Psoas muscle (tissue), 8 donors: Measurements from ENCODE around the gene TMEM258. TPM values are rescaled to one million over a fixed set of nuclear protein-coding genes. Genes with fewer than 3 reads are reported as not detected.

Experiments used
- ATAC-seq, 4 donors: fragments of 200-7000 bp; cut with Tn5 transposase; one replicate each; pipeline ENCODE4 v1.9.1; 2020; ENCODE audit warnings: moderate library complexity in 3 of 4, mild to moderate bottlenecking in 2 of 4
- DNase-seq, 2 donors: peaks; one replicate each; pipeline ENCODE4 v3.0.0-alpha.2; 2020
- H3K27ac ChIP-seq: fragments of 200-600 bp; one replicate; pipeline ENCODE4 v1.8.0; 2022
- H3K27me3 ChIP-seq, 3 donors: fragments of 200-600 bp in 1 of 3; one replicate each; pipeline versions ENCODE4 v1.6.1 to v1.8.0; 2013 to 2022; ENCODE audit warnings: low read length in 2 of 3, mild to moderate bottlenecking in 2 of 3, moderate library complexity in 1 of 3; ENCODE audit not compliant: insufficient read depth in 3 of 3
- H3K36me3 ChIP-seq, 2 donors: fragments of 200-600 bp in 1 of 2; one replicate each; pipeline versions ENCODE4 v1.6.1 to v1.8.0; 2013 to 2022; ENCODE audit warnings: low read depth in 1 of 2, mild to moderate bottlenecking in 1 of 2, moderate library complexity in 1 of 2; ENCODE audit not compliant: insufficient read depth in 1 of 2
- H3K4me1 ChIP-seq: fragments of 200-600 bp; one replicate; pipeline ENCODE4 v1.8.0; 2022
- H3K4me3 ChIP-seq: fragments of 200-600 bp; one replicate; pipeline ENCODE4 v1.8.0; 2022; ENCODE audit warnings: mild to moderate bottlenecking
- H3K9me3 ChIP-seq: fragments of 200-600 bp; one replicate; pipeline ENCODE4 v1.8.0; 2022
- CTCF ChIP-seq: fragments of 200-600 bp; IDR thresholded peaks from one replicate; pipeline ENCODE4 v1.8.0; 2022; ENCODE audit warnings: antibody characterized with exemption
- WGBS, 3 donors: extraction: QIAGEN DNeasy Blood & Tissue Kit; methylation state at CpG; one replicate each; pipeline versions ENCODE4 v1.1.6 to v1.1.7; 2013; 5-methylcytosine and 5-hydroxymethylcytosine counted together
- intact Hi-C, 2 donors: fragments of 100-400 bp; cut with DNase I; formaldehyde crosslinking; loops; one replicate each; pipeline versions ENCODE4 v1.11.0 to v1.14.2; 2022
- polyA plus RNA-seq, 3 donors: library from polyadenylated mRNA; stranded (reverse); fragments of 200-250 nt; gene quantifications; one replicate each; pipeline ENCODE4 v1.2.3, GENCODE V29; 2013
- total RNA-seq, 4 donors: library from RNA; stranded (reverse); fragmentation: NEBNext Ultra II Directional in 2 of 4; extraction: Animal tissue kit (Norgen Biotek cat#: 25700) in 2 of 4; gene quantifications; one replicate each; pipeline versions ENCODE4 v1.2.1 to v1.2.4, GENCODE V29; 2021 to 2023
- donor health status: healthy with polysubstance abuse.
- donor health status: DM: no; HTN: no; CAD: no; lungs with moderate emphysema.
- donor health status: Bipolar disorder and iron deficiency.
- donor health status: healthy.
- donor health status: DM: yes; HTN: yes; CAD: no.
- donor health status: DM: no; HTN: no; CAD: no.
- donor health status: DM: no; HTN: no; CAD: no.
- donor health status: DM: yes; HTN: yes; CAD: no.

TMEM258 gene
- total and polyA plus RNA-seq, 7 donors = 76.0 to 177 (median 93.2) TPM

GRCh38 chr11:61745781-61746441, 46.5 kb downstream of the TMEM258 start:
- Histone ChIP-seq H3K27me3 (no peaks in the 10 kb centered on the region), H3K9me3 (no peaks in the 10 kb centered on the region), H3K27ac (no peak overlapping the region), H3K4me3 (no peak overlapping the region), H3K36me3 (peaks cover 0 to 21% of the 10 kb centered on the region in 2 donors), H3K4me1 (peaks cover 6% of the 10 kb centered on the region)
- TF ChIP-seq CTCF = no peak
- ATAC-seq (no peak), DNase-seq (no peak)
- intact Hi-C loops = loop anchor here in 1 of 2 donors (2.0 kb wide), 1 partner anchor 363 kb away; no protein-coding TSS in a partner anchor
- WGBS, 3 donors = 69 to 75% (median 71%) methylated on average over 15 of the region's 15 CpGs

GRCh38 chr11:61744609-61745156, 47.7 kb downstream of the TMEM258 start:
- TF ChIP-seq CTCF = no peak
- ATAC-seq (no peak), DNase-seq (no peak)
- no peaks in the 10 kb centered on the region for H3K27me3 ChIP-seq
- intact Hi-C loops = no loop called here
- H3K4me1 ChIP-seq = peaks cover 6% of the 10 kb centered on the region
- no peak overlapping the region for H3K4me3 ChIP-seq
- H3K36me3 ChIP-seq = peaks cover 0 to 27% of the 10 kb centered on the region in 2 donors
- 81 to 92% (median 89%) methylated on average over 9 to 10 of the region's 10 CpGs for WGBS, 3 donors
- no peaks in the 10 kb centered on the region for H3K9me3 ChIP-seq
- H3K27ac ChIP-seq = no peak overlapping the region

- WGBS, 3 donors = 88 to 91% (median 90%) methylated on average over 20 of the region's 20 CpGs
- ATAC-seq = no peak
- Histone ChIP-seq H3K27ac (no peak overlapping the region), H3K36me3 (peaks cover 0 to 29% of the 10 kb centered on the region in 2 donors), H3K4me1 (peaks cover 6% of the 10 kb centered on the region), H3K9me3 (no peaks in the 10 kb centered on the region), H3K27me3 (no peaks in the 10 kb centered on the region), H3K4me3 (no peak overlapping the region)
- intact Hi-C loops = no loop called here
- no peak for TF ChIP-seq CTCF
- no peak for DNase-seq
Measured at GRCh38 chr11:61744181-61744580, 48.2 kb downstream of the TMEM258 start.

GRCh38 chr11:61743486-61744095, 48.8 kb downstream of the TMEM258 start:
- TF ChIP-seq CTCF = no peak
- no peak for ATAC-seq
- peaks cover 0 to 29% of the 10 kb centered on the region in 2 donors for H3K36me3 ChIP-seq
- intact Hi-C loops = no loop called here
- H3K4me1 ChIP-seq = peaks cover 6% of the 10 kb centered on the region
- H3K27me3 ChIP-seq = no peaks in the 10 kb centered on the region
- H3K27ac ChIP-seq = no peak overlapping the region
- WGBS, 3 donors = 89 to 94% (median 93%) methylated on average over 41 to 42 of the region's 42 CpGs
- H3K4me3 ChIP-seq = no peak overlapping the region
- H3K9me3 ChIP-seq = no peaks in the 10 kb centered on the region
- no peak for DNase-seq
